GM10248 (cell line): ENCODE results near the gene PHGDH.
"Not testable (repeated sequence)": the region's sequence is repeated elsewhere in the genome, so short reads cannot be mapped to it uniquely, and the experiment has no call there.

Experiments
- CTCF ChIA-PET: fragments of 300-600 bp; sonication (Branson Sonifier 250); formaldehyde crosslinking; extraction: SDS; loops from one replicate; lab custom pipeline; 2021; ENCODE audit warnings: antibody characterized with exemption; lab: Yijun Ruan, JAX
- POLR2A ChIA-PET: fragments of 350-650 bp; sonication (Branson Sonifier 250); formaldehyde crosslinking; extraction: SDS; loops from one replicate; lab custom pipeline; 2020; ENCODE audit warnings: antibody characterized with exemption; lab: Yijun Ruan, JAX
- DNase-seq: peaks from one replicate; pipeline ENCODE4 v3.0.0; 2012; ENCODE audit errors: extremely low spot score
- TF ChIP-seq, protein P1 (sequence below): IDR thresholded peaks from 2 replicates; pipeline ENCODE4 v1.5.1; 2012; ENCODE audit warnings: mild to moderate bottlenecking, low read depth; ENCODE audit errors: extremely low read depth, missing control alignments, control extremely low read depth

The PHGDH gene

DNA sequence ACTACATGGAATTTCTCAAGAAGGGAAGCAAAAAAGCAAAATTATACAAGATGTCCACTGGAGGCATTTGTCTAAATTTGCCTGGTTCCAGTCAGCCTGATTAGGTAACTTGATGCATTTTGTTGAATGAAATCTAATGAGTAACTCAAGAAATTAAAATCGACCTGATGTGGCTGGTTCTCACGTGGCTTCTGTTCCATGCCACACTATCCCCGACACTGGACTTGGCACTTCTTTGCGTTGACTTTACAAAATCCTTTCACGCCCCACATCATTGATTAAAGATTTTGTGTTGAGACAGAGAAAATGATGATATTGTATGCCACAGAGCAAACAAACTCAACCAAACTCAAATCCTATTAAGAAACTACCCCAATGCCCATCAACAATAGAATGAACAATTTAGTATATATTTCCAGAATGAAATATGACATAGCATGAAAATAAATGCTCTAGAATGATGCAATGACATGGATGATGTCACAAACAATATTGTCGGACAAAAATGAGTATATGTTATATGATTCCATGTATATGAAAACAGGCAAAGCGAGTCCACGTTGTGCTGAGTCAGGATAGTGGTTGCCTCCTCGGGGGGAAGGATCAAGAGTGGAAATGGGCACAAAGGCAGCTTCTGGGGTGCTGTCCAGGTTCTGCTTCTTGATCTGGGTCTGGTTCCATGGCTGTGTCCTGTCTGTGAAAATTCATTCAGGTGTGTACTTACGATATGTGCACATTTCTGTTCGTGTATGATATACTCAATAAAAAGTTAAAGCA lies 69.9 kb downstream of the PHGDH start:
- TF ChIP-seq, protein P1, sequence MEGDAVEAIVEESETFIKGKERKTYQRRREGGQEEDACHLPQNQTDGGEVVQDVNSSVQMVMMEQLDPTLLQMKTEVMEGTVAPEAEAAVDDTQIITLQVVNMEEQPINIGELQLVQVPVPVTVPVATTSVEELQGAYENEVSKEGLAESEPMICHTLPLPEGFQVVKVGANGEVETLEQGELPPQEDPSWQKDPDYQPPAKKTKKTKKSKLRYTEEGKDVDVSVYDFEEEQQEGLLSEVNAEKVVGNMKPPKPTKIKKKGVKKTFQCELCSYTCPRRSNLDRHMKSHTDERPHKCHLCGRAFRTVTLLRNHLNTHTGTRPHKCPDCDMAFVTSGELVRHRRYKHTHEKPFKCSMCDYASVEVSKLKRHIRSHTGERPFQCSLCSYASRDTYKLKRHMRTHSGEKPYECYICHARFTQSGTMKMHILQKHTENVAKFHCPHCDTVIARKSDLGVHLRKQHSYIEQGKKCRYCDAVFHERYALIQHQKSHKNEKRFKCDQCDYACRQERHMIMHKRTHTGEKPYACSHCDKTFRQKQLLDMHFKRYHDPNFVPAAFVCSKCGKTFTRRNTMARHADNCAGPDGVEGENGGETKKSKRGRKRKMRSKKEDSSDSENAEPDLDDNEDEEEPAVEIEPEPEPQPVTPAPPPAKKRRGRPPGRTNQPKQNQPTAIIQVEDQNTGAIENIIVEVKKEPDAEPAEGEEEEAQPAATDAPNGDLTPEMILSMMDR: no peak
- DNase-seq: no peak
- CTCF ChIA-PET: interaction anchor here (1.6 kb wide), 1 partner anchor 38 kb away, joined by 3 read pairs; no protein-coding TSS in a partner anchor
- POLR2A ChIA-PET: no interaction called here

DNA sequence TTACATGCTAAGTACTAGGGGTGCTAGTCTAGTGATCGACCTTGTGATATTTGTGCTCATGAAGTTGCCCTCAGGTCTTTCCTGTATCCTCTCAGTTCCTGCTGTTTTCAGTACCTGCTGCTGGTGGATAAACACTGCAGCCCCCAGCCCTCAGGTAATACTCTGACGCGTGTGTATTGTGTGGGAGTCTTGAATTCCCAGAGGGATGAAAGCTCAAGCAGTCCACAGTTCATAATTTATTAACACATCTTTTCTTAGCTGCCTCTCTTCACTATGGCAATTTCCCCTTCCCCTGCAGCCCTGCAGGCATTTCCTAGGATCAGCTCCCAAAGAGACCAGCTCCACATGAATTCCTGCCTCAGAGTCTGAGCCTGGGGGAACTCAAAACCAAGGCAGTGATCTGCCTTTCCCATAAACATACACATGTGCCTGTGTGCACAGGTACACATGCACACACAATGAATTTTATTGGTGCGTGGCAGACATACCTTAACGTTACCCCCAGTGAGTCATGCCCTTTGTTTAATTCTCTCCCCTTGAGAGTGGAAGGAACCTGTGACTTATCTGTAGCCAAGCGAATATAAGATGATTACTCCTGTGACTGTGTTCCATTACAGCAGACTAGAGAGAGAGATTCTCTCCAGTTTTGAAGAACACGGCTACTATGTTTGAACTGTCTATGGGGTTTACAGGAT lies 71.0 kb downstream of the PHGDH start:
- no peak for DNase-seq
- CTCF ChIA-PET: interaction anchor here (1.6 kb wide), 1 partner anchor 39 kb away, joined by 3 read pairs; no protein-coding TSS in a partner anchor
- POLR2A ChIA-PET: no interaction called here
- TF ChIP-seq, protein P1: no peak

DNA sequence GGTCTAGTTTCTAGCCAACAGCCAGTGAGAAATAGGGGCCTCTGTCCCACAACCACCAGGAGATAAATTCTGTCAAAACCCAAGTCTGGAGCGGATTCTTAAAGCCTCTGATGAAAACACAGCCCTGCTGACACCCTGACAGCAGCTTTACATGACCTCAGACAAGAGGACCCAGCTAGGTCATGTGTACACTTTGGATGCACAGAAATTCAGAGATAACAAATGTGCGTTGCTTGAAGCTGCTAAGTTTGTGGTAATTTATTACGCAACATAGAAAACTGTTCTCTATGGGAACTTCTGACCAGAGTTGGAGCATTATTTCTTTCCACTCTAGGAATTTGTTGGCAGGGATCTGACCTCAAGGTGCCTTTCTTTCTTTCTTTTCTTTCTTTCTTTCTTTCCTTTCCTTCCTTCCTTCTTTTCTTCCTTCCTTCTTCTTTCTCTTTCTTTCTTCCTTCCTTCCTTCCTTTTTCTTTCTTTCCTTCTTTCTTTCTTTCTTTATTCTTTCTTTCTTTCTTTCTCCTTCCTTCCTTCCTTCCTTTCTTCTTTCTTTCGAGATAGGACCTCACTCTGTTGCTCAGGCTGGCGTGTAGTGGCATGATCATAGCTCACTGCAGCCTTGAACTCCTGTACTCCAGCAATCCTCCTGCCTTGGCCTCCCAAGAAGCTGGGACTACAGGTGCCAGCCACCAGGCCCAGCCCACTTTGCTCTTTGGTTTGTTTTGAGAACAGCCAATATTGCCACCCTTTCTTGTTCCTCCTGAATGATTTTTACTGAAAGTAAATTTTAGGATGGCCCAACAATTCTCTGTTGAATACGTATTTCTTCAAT lies 71.8 kb downstream of the PHGDH start:
- TF ChIP-seq, protein P1: no peak
- ChIA-PET CTCF (interaction anchor here (1.1 kb wide), 1 partner anchor 108 kb away, joined by 3 read pairs; no protein-coding TSS in a partner anchor), POLR2A (no interaction called here)
- no peak for DNase-seq

DNA sequence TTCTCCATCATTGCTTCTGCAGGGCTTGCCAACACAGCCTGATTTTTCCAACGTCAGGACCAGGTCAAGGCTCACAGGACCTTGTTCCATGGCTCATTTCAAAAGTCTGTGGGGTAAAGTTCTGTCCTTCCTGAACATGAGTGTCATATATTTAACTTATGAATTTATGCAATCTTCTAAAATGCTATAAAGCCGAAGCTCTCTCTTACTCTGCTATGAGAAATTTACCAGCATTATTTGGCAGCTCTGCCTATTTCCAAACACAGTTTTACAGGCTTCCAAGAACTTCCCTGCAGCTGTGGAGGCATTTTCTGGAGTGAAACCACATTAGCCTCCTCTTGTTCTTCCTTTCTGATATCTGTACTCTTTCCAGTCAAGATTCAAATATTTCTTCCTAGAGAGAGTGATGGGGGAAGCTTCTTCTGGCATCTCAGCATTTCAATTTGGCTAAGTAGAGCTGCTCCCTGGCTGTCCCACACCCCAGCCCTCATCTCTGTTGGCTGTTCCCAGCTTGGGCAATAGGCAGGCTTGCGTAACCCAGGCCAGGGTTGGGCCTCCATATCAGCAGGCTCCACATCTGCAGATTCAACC lies 72.6 kb downstream of the PHGDH start:
- CTCF ChIA-PET: interaction anchor here (1.1 kb wide), 1 partner anchor 108 kb away, joined by 3 read pairs; no protein-coding TSS in a partner anchor
- DNase-seq: no peak
- POLR2A ChIA-PET: no interaction called here
- TF ChIP-seq, protein P1: no peak

DNA sequence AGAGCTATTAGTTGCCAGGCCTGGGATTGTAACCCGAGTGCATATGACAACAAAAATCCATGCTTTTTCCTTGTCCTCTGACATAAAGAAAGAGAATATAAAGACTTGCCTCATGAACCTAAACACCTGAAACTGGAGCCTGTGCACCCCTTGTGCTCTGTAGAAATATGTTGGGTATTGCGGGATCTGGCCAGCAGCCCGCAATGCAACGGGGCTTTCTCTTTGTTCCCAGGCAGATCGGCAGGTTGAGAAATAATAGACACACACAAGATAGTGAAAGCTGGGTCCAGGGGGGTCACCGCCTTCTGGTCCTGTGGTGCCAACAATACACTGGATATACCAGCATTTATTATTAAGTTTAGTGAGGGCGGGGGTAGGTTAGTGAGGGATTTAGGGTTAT lies 74.3 kb downstream of the PHGDH start:
- DNase-seq, POLR2A ChIA-PET: not testable (repeated sequence)
- CTCF ChIA-PET: interaction anchor here (1.0 to 1.4 kb wide), 2 partner anchors 13 to 111 kb away, joined by 3 to 4 read pairs; no protein-coding TSS in a partner anchor

DNA sequence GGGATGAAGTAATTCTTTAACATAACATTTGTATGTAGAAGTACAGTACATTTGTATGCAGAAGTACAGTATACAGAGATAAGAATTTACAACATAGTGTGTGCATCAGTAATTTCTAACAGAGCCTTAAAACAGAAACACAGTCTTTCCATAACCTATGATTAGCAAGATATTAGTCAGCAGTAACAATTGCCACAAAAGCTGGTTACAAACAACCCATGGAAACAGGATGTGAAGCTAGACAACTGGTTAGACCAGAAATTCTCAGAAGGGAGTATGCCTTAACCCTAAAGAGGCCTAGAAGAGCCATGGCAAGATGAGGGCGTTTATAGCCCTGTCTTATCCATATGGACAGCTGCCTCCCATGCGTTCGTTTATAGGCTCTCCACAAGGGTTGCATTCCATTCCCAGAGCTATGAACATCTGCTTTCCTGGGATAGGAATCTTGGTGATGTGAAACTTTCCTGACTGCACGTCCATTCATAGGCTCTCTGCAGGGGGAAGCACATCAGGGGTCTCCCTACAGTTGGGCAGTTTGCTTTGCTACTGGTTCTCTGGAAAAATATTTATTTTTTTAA lies 74.8 kb downstream of the PHGDH start:
- CTCF ChIA-PET: interaction anchor here (1.4 kb wide), 1 partner anchor 12 kb away, joined by 4 read pairs; no protein-coding TSS in a partner anchor
- POLR2A ChIA-PET, DNase-seq: not testable (repeated sequence)

DNA sequence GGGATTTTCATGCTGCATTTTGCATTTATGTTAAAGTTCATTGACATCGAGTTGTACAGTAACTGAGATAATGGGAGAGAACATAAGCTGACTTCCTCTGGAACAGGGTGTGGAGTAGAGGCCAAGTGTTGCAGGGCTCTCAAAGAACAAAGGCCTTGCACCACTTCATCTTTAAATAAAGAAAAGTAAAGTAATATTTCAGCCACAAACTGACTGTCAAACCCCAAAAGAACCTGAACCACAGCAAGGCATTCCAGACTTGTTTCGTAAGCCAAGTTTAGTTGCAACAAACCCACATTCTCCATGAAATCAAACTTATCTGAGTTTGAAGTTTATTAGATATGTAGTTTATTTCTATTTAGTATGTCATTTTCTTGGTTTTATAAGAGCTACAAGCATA lies 76.0 kb downstream of the PHGDH start:
- no peak for DNase-seq
- POLR2A ChIA-PET: no interaction called here

More for the DNA sequence above, 76.0 kb downstream of the PHGDH start:
- TF ChIP-seq, protein P1: no peak
- CTCF ChIA-PET: interaction anchor here (1.0 kb wide), 2 partner anchors 21 to 112 kb away, joined by 4 read pairs; no protein-coding TSS in a partner anchor
